Fibroblast of mammary gland (primary cell): ENCODE measurements around the gene DGKB.

Source experiments
- DNase-seq: peaks from one replicate; pipeline ENCODE4 v3.0.0-alpha.2; 2010; ENCODE audit warnings: low read depth
- H3K4me3 ChIP-seq: 2 replicates; pipeline ENCODE4 v1.5.1; 2011; ENCODE audit warnings: low read depth, mild to moderate bottlenecking, low read length, moderate library complexity; ENCODE audit not compliant: control insufficient read depth
- CTCF ChIP-seq: conservative IDR thresholded peaks from 2 replicates; pipeline ENCODE4 v1.5.1; 2011; ENCODE audit warnings: low read depth, low read length, inconsistent platforms; ENCODE audit not compliant: control insufficient read depth, insufficient read depth

DGKB gene

GRCh38 chr7:14598978-14599377, 303.6 kb downstream of the DGKB start:
- peak; percentile 53 for DNase-seq
- no peak overlapping the region for H3K4me3 ChIP-seq
- no peak for TF ChIP-seq CTCF

- no peak for TF ChIP-seq CTCF
- H3K4me3 ChIP-seq: no peak overlapping the region
- peak; percentile 43 for DNase-seq
These were observed 306.1 kb downstream of the DGKB start for GRCh38 chr7:14596421-14596820.

GRCh38 chr7:14590206-14590605, 312.3 kb downstream of the DGKB start:
- TF ChIP-seq CTCF: no peak
- H3K4me3 ChIP-seq: no peak overlapping the region
- no peak for DNase-seq

GRCh38 chr7:14585232-14585631, 317.3 kb downstream of the DGKB start:
- TF ChIP-seq CTCF: no peak

GRCh38 chr7:14583518-14583917, 319.0 kb downstream of the DGKB start:
- no peak for DNase-seq
- TF ChIP-seq CTCF: no peak
- H3K4me3 ChIP-seq: no peak overlapping the region

More at GRCh38 chr7:14585232-14585631, 317.3 kb downstream of the DGKB start:
- DNase-seq: no peak
- H3K4me3 ChIP-seq: no peak overlapping the region

GRCh38 chr7:14582010-14582409, 320.5 kb downstream of the DGKB start:
- H3K4me3 ChIP-seq: no peak overlapping the region
- no peak for TF ChIP-seq CTCF
- DNase-seq: no peak

GRCh38 chr7:14579971-14580370, 322.6 kb downstream of the DGKB start:
- no peak overlapping the region for H3K4me3 ChIP-seq
- no peak for TF ChIP-seq CTCF
- DNase-seq: no peak
